HG02970 (cell line): Measurements from ENCODE around the gene LRRC4C.
A peak's percentile ranks its signal among the peaks of the same experiment; 100 is the strongest.
"Not testable (repeated sequence)": the region's sequence is repeated elsewhere in the genome, so short reads cannot be mapped to it uniquely, and the experiment has no call there.

ENCODE experiments used
- ATAC-seq: cut with Tn5 transposase; IDR thresholded peaks from one replicate; pipeline ENCODE4 v1.9.1; 2021; ENCODE audit warnings: mild to moderate bottlenecking, moderate library complexity, moderate number of reproducible peaks; ENCODE audit not compliant: unreplicated experiment, low FRiP score

Gene LRRC4C

GRCh38 chr11:40219401-40219800 is 1240.1 kb downstream of the LRRC4C start:
- no peak for ATAC-seq

GRCh38 chr11:40215556-40215955 is 1243.9 kb downstream of the LRRC4C start:
- no peak for ATAC-seq

- ATAC-seq = no peak
These were observed 1252.0 kb downstream of the LRRC4C start for GRCh38 chr11:40207416-40207815.

- no peak for ATAC-seq
These were observed 1255.2 kb downstream of the LRRC4C start for GRCh38 chr11:40204228-40204627.

- no peak for ATAC-seq
These were observed 1255.8 kb downstream of the LRRC4C start for GRCh38 chr11:40203606-40204005.

- ATAC-seq = no peak
These were observed 1256.7 kb downstream of the LRRC4C start for GRCh38 chr11:40202589-40203270.

- not testable (repeated sequence) for ATAC-seq
These were observed 1266.9 kb downstream of the LRRC4C start for GRCh38 chr11:40192590-40192989.

- no peak for ATAC-seq
These were observed 1269.2 kb downstream of the LRRC4C start for GRCh38 chr11:40190294-40190693.

GRCh38 chr11:40188848-40189247 is 1270.6 kb downstream of the LRRC4C start:
- no peak for ATAC-seq

GRCh38 chr11:40187295-40187694 is 1272.2 kb downstream of the LRRC4C start:
- no peak for ATAC-seq

- no peak for ATAC-seq
These were observed 1272.8 kb downstream of the LRRC4C start for GRCh38 chr11:40186437-40187263.

- ATAC-seq = no peak
These were observed 1273.7 kb downstream of the LRRC4C start for GRCh38 chr11:40185793-40186192.

- peak; percentile 92 for ATAC-seq
These were observed 1276.1 kb downstream of the LRRC4C start for GRCh38 chr11:40183073-40184064.

GRCh38 chr11:40179541-40179940 is 1279.9 kb downstream of the LRRC4C start:
- ATAC-seq = no peak

GRCh38 chr11:40178470-40178869 is 1281.0 kb downstream of the LRRC4C start:
- ATAC-seq = no peak

GRCh38 chr11:40175980-40176379 is 1283.5 kb downstream of the LRRC4C start:
- no peak for ATAC-seq

- no peak for ATAC-seq
These were observed 1289.4 kb downstream of the LRRC4C start for GRCh38 chr11:40170078-40170477.

- ATAC-seq = peak; percentile 68
These were observed 1291.0 kb downstream of the LRRC4C start for GRCh38 chr11:40168414-40168813.

- not testable (repeated sequence) for ATAC-seq
These were observed 1291.6 kb downstream of the LRRC4C start for GRCh38 chr11:40167805-40168204.

- ATAC-seq = no peak
These were observed 1292.6 kb downstream of the LRRC4C start for GRCh38 chr11:40166892-40167291.
